Measurements from ENCODE around the gene GTF2IRD2.
"Not testable (repeated sequence)": the region's sequence is repeated elsewhere in the genome, so short reads cannot be mapped to it uniquely, and the experiment has no call there.

DNA sequence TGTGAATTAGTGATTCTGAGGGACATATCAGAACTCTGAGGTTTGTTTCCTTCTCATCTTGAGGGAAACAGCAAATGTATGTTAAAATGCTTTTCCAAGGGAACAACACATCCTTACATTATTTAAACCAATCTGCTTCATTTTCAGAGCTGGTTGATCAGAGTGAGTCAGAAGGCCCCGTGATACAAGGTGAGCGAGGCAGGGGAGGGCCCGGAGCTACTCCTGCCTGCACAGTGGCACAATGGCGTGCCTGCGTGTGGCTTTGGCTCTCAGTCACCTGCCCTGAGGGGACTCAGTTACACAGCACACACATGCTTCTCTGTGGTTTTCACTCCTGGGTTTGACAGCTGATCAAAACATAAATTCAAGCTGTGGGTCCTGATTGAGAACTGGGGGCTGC is 94.7 kb downstream of the GTF2IRD2 start:
- TF ChIP-seq, protein P1, sequence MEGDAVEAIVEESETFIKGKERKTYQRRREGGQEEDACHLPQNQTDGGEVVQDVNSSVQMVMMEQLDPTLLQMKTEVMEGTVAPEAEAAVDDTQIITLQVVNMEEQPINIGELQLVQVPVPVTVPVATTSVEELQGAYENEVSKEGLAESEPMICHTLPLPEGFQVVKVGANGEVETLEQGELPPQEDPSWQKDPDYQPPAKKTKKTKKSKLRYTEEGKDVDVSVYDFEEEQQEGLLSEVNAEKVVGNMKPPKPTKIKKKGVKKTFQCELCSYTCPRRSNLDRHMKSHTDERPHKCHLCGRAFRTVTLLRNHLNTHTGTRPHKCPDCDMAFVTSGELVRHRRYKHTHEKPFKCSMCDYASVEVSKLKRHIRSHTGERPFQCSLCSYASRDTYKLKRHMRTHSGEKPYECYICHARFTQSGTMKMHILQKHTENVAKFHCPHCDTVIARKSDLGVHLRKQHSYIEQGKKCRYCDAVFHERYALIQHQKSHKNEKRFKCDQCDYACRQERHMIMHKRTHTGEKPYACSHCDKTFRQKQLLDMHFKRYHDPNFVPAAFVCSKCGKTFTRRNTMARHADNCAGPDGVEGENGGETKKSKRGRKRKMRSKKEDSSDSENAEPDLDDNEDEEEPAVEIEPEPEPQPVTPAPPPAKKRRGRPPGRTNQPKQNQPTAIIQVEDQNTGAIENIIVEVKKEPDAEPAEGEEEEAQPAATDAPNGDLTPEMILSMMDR (conservative IDR thresholded peaks at IDR 0.05) = not testable (repeated sequence)
- not testable (repeated sequence) for TF ChIP-seq EZH2 (IDR thresholded peaks at IDR 0.05; ENCODE audit: low read depth)

Data from PC-9 (cell line).